MCF 10A (cell line): ENCODE results near the gene SUSD2. TPM values are rescaled to one million over a fixed set of nuclear protein-coding genes. Genes with fewer than 3 reads are reported as not detected.

ENCODE experiments used
- BruUV-seq: library from RNA; stranded (reverse); fragments of 400-500 nt; replicated peaks from 2 replicates; lab custom pipeline; 2021; lab: Mats Ljungman, UMichigan
- CTCF ChIA-PET: fragments of 300-600 bp; sonication (Branson Sonifier 250); formaldehyde crosslinking; extraction: SDS; loops from one replicate; lab custom pipeline; 2021; ENCODE audit warnings: antibody characterized with exemption, inconsistent platforms; lab: Yijun Ruan, JAX
- POLR2A ChIA-PET: fragments of 300-600, 350-650 bp; sonication (Branson Sonifier 250); formaldehyde crosslinking; extraction: SDS; loops from one replicate; lab custom pipeline; 2020; ENCODE audit warnings: antibody characterized with exemption, inconsistent platforms; lab: Yijun Ruan, JAX
- DNase-seq: peaks from one replicate; pipeline ENCODE4 v3.0.0-alpha.2; 2018; ENCODE audit not compliant: unreplicated experiment
- H3K27ac Mint-ChIP-seq: one replicate; pipeline ENCODE4 v1.8.0; 2022; ENCODE audit warnings: mild to moderate bottlenecking, low read depth, mixed read lengths; ENCODE audit not compliant: unreplicated experiment
- H3K27me3 Mint-ChIP-seq: one replicate; pipeline ENCODE4 v1.8.0; 2022; ENCODE audit warnings: mixed read lengths; ENCODE audit not compliant: insufficient read depth, unreplicated experiment
- H3K36me3 Mint-ChIP-seq: one replicate; pipeline ENCODE4 v1.8.0; 2022; ENCODE audit warnings: mild to moderate bottlenecking, moderate library complexity, mixed read lengths; ENCODE audit not compliant: insufficient read depth, unreplicated experiment
- H3K4me1 Mint-ChIP-seq: one replicate; pipeline ENCODE4 v1.8.0; 2022; ENCODE audit warnings: mixed read lengths; ENCODE audit not compliant: insufficient read depth, unreplicated experiment
- H3K4me3 Mint-ChIP-seq: one replicate; pipeline ENCODE4 v1.8.0; 2022; ENCODE audit warnings: mild to moderate bottlenecking, moderate library complexity, mixed read lengths; ENCODE audit not compliant: unreplicated experiment
- H3K9me3 Mint-ChIP-seq: one replicate; pipeline ENCODE4 v1.8.0; 2022; ENCODE audit warnings: mixed read lengths; ENCODE audit not compliant: unreplicated experiment
- intact Hi-C: fragments of 100-400 bp; cut with micrococcal nuclease; formaldehyde crosslinking; loops from 2 replicates; pipeline ENCODE4 v1.14.1; 2022
- total RNA-seq: library from RNA; stranded (reverse); gene quantifications from 2 replicates; pipeline ENCODE4 v1.2.3, GENCODE V29; 2022
- TF ChIP-seq, protein P1 (sequence below): fragments of 200-600 bp; IDR thresholded peaks from one replicate; pipeline ENCODE4 v1.8.0; 2022; ENCODE audit warnings: antibody characterized with exemption, mild to moderate bottlenecking; ENCODE audit not compliant: unreplicated experiment

SUSD2 gene
- total RNA-seq, 1 experiment from 2014 or later = 32.8 TPM

DNA sequence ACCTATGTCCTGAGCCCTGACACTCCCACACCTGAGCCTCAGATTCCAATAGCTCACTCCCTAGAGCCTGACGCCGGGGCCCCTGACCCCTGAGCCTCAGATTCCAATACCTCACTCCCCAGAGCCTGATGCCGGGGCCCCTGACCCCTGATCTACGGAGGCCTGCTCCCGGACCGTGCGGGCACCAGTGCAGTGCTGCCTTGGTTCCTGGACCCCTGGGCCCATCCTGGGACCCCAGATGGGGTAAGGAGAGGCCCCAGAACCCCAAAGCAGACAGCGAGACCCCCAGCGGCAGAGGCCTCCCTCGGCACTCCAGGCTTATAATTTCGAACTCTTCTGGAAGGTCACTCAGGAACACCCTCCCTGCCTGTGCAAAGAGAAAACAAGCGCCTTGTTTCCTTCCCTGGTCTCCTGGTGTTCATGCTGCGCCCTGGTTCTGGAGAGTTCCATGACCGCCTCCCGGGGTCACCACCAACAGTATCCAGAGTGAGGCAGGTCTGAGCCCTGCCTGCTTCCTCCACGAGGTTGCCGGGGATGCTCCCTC, 7.5 kb downstream of the SUSD2 start:
- CTCF ChIA-PET = interaction anchor here (0.6 to 2.6 kb wide), 14 partner anchors 9 to 331 kb away, joined by 3 to 23 read pairs (median 6); partner anchors contain the start of genes SLC2A11 and SUSD2
- TSS peak; percentile 64 for BruUV-seq
- TF ChIP-seq, protein P1, sequence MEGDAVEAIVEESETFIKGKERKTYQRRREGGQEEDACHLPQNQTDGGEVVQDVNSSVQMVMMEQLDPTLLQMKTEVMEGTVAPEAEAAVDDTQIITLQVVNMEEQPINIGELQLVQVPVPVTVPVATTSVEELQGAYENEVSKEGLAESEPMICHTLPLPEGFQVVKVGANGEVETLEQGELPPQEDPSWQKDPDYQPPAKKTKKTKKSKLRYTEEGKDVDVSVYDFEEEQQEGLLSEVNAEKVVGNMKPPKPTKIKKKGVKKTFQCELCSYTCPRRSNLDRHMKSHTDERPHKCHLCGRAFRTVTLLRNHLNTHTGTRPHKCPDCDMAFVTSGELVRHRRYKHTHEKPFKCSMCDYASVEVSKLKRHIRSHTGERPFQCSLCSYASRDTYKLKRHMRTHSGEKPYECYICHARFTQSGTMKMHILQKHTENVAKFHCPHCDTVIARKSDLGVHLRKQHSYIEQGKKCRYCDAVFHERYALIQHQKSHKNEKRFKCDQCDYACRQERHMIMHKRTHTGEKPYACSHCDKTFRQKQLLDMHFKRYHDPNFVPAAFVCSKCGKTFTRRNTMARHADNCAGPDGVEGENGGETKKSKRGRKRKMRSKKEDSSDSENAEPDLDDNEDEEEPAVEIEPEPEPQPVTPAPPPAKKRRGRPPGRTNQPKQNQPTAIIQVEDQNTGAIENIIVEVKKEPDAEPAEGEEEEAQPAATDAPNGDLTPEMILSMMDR = no peak
- H3K4me1 Mint-ChIP-seq = peaks cover 32% of the 10 kb centered on the region
- H3K9me3 Mint-ChIP-seq = no peaks in the 10 kb centered on the region
- H3K27ac Mint-ChIP-seq = peak overlapping the region; percentile 82
- H3K27me3 Mint-ChIP-seq = no peaks in the 10 kb centered on the region
- POLR2A ChIA-PET = interaction anchor here (1.7 to 1.9 kb wide), 2 partner anchors 19 to 59 kb away, joined by 6 to 13 read pairs; no protein-coding TSS in a partner anchor
- no peak for DNase-seq
- peaks cover 7% of the 10 kb centered on the region for H3K36me3 Mint-ChIP-seq
- peak overlapping the region; percentile 56 for H3K4me3 Mint-ChIP-seq
- intact Hi-C loops = loop anchor here (1.0 to 5.0 kb wide), 2 partner anchors 57 to 206 kb away; partner anchors contain the start of genes GGT5 and GSTT2

DNA sequence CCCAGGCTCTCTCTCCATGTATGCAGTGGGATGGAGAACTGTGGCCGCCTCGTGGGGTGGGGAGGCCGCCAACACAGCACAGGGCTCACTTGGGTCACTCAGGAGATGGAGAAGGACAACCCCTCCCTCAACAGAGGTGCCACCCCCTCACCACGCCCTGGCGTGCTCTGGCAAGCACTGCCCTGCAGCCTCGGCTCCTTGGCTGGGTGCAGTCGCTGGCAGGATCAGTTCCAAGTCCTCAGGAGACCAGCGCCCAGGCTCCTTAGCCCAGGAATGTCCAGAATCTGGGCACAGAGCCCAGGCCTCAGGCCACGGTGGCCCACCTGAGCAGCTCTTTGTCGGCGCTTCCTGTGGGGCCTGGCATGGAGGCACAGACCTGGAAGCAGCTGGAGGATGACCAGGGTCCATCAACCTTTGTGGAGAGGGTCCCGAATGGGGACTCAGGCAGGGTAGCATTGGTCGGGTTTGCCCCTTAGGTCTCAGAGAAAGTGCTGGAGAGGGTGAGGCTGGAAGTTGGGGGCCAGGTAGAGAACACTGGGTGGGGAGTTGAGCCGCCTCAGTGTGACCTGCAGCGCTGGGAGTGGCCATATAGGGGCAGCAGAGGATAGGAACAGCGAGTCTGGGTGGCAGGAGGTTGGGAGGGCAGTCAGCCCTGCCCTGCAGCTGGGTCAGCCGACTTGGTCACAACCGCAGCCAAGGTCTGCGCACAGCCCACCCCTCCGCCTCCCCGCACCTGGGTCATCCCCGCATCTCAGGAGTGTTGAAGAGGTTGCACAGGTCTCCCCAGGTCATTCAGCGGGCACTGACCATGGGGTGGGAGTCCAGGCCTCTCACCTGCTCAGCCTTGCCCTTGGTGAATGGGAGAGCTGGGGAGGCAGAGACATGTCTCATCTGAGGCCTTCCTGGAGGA, 8.2 kb downstream of the SUSD2 start:
- intact Hi-C loops = loop anchor here (1.0 to 5.0 kb wide), 2 partner anchors 56 to 207 kb away; partner anchors contain the start of genes GGT5 and GSTT2
- Mint-ChIP-seq H3K27me3 (no peaks in the 10 kb centered on the region), H3K27ac (peak overlapping the region; percentile 82), H3K9me3 (no peaks in the 10 kb centered on the region), H3K4me3 (peak overlapping the region; percentile 56), H3K36me3 (peaks cover 7% of the 10 kb centered on the region), H3K4me1 (peaks cover 32% of the 10 kb centered on the region)
- DNase-seq = peak; percentile 88
- ChIA-PET CTCF (interaction anchor here (0.6 to 2.8 kb wide), 23 partner anchors 9 to 332 kb away, joined by 3 to 23 read pairs (median 5); partner anchors contain the start of genes GGT5, SLC2A11 and SUSD2), POLR2A (interaction anchor here (0.5 to 1.9 kb wide), 5 partner anchors 19 to 101 kb away, joined by 3 to 13 read pairs (median 3); partner anchors contain the start of gene SPECC1L)
- no TSS peak for BruUV-seq
- TF ChIP-seq, protein P1 = peak; percentile 93

DNA sequence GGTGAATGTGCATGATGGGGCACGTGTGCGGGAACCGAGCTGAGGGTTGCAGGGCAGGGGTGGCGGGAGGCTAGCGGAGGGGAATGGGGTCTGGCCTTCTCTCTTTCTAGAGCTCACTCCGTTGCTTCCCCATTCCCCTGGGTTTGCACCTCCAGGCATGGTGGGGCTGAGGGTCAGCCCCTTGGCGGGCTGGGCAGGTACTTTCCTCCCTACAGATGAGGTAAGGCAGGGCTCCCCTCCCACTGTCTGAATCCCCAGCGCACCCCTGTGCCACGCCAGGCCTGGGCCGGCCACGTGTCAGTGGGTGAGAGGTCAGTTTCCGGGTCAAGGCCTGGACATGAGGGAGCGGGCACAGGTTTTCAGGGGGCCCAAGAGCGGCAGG, 8.9 kb downstream of the SUSD2 start:
- Mint-ChIP-seq H3K36me3 (peaks cover 7% of the 10 kb centered on the region), H3K27ac (peak overlapping the region; percentile 82), H3K27me3 (no peaks in the 10 kb centered on the region), H3K4me3 (no peak overlapping the region), H3K4me1 (peaks cover 32% of the 10 kb centered on the region), H3K9me3 (no peaks in the 10 kb centered on the region)
- intact Hi-C loops = no loop called here
- TF ChIP-seq, protein P1 = no peak
- no peak for DNase-seq
- ChIA-PET CTCF (interaction anchor here (0.7 to 2.8 kb wide), 16 partner anchors 8 to 163 kb away, joined by 3 to 23 read pairs (median 6); partner anchors contain the start of genes GGT5 and SUSD2), POLR2A (interaction anchor here (1.2 to 1.9 kb wide), 4 partner anchors 18 to 81 kb away, joined by 3 to 13 read pairs (median 4); partner anchors contain the start of gene SPECC1L)
- BruUV-seq = no TSS peak
